HPDE6-E6E7 (cell line): ENCODE measurements around the gene SDR42E1.
"Not testable (repeated sequence)": the region's sequence is repeated elsewhere in the genome, so short reads cannot be mapped to it uniquely, and the experiment has no call there.

Experiments used
- DNase-seq: peaks from one replicate; pipeline ENCODE4 v3.0.0; 2011; ENCODE audit warnings: missing footprints; ENCODE audit errors: extremely low spot score

SDR42E1 gene

DNA sequence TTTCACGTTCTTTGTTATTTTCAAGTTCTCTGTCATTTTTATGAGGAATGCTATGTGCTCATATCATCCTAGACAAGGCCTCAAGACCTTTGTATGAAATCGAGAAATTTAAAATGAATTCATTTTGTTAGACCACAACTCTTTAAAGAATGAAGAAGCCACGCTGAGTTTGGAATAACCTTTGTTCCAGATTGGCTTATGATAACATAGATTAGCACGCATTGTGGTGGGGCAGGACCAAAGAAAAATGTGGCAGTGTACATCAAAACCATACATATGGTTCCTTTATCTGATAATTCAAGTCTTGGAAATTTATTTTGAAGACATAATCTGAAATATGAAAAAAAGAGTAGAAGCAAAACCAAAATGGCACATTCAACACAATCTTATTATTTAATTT is 26.0 kb upstream of the SDR42E1 start:
- no peak for DNase-seq

GRCh38 chr16:82034981-82035612 is 23.8 kb upstream of the SDR42E1 start, which contains the start of gene HSD17B2:
TSS of gene HSD17B2 (plus strand) at chr16:82035253. CDS start at chr16:82035425, 172 bp downstream.
- peak; percentile 78 for DNase-seq

GRCh38 chr16:82033683-82034300 is 22.5 kb upstream of the SDR42E1 start:
- DNase-seq, result no peak

GRCh38 chr16:82033006-82033405 is 21.7 kb upstream of the SDR42E1 start:
- DNase-seq, result no peak

- DNase-seq, result peak; percentile 72
These were observed 20.1 kb upstream of the SDR42E1 start for GRCh38 chr16:82031116-82032084.

GRCh38 chr16:82027629-82028064 is 16.4 kb upstream of the SDR42E1 start:
- DNase-seq, result no peak

DNA sequence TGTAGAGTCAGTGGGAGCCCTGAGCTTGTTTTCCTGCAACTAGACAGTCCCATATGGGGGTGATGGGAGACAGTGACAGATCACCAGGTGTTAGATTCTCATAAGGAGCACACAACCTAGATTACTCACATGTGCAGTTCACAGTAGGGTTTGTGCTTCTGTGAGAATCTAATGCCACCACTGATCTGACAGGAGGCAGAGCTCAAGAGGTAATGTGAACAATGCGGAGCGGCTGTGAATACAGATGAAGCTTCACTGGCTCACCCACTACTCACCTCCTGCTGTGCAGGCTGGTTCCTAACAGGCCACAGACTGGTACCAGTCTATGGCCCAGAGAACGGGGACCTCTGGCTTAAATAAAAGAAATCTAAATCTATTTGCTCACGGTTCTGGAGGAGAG is 13.6 kb upstream of the SDR42E1 start:
- no peak for DNase-seq

- no peak for DNase-seq
These were observed 13.0 kb upstream of the SDR42E1 start for GRCh38 chr16:82024316-82024715.

- DNase-seq, result no peak
These were observed 11.9 kb upstream of the SDR42E1 start for GRCh38 chr16:82023206-82023605.

- no peak for DNase-seq
These were observed 8.8 kb upstream of the SDR42E1 start for GRCh38 chr16:82020051-82020450.

DNA sequence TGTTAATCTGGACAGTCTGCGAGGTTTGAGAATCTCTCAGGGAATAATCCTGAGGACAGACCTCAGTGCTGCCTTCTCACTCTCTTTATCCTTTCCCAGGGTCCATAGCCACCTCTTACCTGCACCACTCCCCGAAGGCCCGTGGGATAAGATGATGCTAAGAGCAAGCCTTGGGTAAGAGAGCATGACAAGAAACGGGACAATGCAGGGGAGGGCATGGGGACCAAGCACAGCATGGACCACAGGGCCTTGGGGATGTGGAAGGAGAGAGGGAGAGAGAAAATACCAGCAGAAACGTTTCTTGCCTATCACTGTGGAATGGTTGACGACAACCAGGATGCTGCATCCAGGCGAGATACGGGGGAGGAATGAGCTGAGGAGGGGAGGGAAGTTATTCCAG is 8.3 kb upstream of the SDR42E1 start:
- DNase-seq, result no peak

DNA sequence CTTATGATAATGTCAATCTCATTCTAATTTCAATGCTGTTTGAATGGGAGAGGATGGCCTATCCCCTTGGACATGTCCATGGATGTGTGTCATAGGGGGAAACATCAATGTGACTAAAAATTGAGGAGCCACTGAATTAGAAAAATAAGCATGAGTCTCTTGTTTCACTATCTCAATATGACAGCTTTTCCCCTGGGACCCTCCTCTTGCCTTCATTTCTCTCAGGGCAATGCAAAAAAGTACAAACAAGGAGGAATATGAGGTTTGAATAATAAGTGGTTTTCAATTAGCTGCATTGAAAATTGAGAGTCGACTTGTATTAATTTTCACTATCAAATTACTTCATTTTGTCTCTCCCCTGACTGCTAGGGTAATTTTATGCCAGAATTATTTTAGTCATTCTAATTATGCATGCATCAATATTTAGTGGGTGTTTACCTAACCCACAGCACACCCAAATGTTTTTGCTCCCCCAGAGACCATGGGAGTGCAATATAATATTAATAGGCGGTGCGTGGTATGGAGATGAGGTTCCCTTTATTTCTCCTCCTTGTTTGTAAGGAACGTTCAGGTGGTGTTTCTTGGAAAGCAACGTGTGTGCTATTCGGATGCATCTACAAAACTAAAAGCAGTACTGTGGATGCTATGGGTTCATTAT is 6.8 kb upstream of the SDR42E1 start:
- DNase-seq, result no peak

- no peak for DNase-seq
These were observed 5.7 kb upstream of the SDR42E1 start for GRCh38 chr16:82016964-82017363.

DNA sequence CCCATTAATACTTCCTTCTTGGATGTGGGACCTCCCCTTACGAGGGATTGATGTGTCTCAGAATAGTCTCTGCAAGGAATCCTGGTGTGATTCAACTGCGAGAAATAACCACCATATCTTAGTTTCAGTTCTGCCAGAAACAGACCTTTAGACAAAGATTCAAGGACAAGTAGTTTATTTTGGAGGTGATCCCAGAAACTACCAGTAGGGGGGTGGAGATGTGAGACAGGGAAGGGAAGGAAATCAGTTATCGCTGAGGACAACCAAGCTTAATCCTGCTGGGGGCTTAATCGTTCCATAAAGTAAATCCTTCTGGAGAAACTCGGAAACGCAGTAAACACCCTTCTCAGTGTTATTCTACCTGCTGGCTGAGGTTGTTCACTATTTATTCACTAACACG is 5.0 kb upstream of the SDR42E1 start:
- peak; percentile 38 for DNase-seq

GRCh38 chr16:82013139-82013538 is 1.9 kb upstream of the SDR42E1 start:
- no peak for DNase-seq

DNA sequence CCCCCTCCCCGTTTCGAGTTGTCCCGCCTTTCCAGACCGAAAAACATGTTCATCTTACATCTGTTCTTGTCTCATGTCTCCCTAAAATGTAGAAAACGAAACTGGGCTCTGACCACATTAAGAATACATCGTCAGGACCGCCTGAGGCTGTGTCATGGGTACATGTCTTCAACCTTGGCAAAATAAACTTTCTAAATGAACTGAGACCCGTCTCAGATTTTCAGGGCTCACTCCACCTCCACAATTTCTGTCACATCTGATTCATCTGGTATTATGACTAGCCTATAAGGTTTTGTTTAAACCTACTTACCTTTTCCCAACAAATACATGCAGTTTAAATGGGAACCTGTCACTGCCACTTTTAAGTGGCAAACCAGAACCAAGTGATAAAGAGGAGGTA is 621 bp downstream of the SDR42E1 start:
- DNase-seq, result no peak

DNA sequence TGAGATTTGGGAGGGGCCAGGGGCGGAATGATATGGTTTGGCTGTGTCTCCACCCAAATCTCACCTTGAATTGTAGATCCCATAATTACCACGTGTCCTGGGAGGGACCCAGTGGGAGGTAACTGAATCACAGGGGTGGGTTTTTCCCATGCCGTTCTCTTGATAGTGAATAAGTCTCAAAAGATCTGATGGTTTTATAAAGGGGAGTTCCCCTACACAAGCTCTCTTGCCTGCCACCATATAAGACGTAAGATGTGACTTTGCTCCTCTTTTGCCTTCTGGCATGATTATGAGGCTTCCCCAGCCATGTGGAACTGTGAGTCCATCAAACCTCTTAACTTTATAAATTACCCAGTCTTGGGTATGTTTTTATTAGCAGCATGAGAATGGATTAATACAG is 1.5 kb downstream of the SDR42E1 start:
- DNase-seq, result not testable (repeated sequence)

DNA sequence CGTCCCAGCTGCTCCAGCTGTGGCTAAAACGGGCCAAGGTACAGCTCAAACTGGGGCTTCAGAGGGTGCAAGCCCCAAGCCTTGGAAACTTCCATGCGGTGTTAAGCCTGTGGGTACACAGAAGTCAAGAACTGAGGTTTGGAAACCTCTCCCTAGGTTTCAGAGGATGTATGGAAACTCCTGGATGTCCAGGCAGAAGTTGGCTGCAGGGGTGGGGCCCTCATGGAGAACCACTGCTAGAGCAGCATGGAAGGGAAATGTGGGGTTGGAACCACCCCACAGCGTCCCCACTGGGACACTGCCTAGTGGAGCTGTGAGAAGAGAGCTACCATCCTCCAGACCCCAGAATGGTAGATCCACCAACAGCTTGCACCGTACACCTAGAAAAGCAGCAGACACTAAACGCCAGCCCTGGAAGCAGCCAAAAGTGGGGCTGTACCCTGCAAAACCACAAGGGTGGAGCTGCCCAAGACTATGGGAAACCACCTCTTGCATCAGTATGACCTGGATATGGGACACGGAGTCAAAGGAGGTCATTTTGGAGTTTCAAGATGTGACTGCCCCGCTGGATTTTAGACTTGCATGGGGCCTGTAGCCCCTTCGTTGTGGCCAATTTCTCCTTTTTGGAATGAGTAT is 2.2 kb downstream of the SDR42E1 start:
- no peak for DNase-seq

DNA sequence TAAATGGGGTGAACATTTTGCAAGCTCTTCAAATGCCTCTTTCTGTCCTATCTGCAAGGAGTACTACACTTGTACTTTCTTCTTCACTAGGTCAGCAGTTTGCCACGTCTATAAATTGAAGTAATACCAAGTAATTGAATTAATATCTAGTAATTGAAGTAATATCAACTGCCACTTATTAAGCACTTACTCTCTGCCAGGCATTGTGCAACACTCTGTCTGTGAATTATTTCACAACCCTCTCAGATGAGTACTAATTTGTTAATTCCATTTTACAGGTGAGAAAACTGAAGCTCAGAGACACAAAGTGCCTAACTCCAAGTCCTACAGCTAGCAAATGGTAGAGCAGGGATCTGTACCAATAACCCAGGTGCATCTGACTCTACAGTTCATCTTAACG is 4.1 kb downstream of the SDR42E1 start:
- no peak for DNase-seq

GRCh38 chr16:82006036-82006435 is 5.2 kb downstream of the SDR42E1 start:
- no peak for DNase-seq

GRCh38 chr16:82005027-82005830 is 6.0 kb downstream of the SDR42E1 start:
- DNase-seq, result no peak
